ENCODE results near the gene FARS2.

DNA sequence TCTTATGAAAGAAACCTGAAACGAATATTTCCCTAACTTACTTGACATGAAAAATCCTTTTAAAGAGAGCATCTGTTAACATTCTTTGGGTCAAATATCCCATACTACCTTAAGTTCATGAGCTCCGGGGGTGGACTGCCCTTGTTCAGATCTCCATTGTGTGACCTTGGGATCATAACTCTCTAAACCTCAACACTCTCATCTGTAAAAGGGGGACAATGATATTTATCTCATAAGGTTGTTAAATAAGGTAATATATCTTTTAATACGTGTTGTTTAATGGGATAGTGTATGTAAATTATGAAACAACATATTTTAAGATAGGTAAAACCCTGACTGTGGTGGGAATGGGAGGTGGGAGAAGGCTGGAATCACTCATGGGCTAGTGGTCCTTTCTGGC, 326.3 kb downstream of the FARS2 start:
- TF ChIP-seq, protein P1, sequence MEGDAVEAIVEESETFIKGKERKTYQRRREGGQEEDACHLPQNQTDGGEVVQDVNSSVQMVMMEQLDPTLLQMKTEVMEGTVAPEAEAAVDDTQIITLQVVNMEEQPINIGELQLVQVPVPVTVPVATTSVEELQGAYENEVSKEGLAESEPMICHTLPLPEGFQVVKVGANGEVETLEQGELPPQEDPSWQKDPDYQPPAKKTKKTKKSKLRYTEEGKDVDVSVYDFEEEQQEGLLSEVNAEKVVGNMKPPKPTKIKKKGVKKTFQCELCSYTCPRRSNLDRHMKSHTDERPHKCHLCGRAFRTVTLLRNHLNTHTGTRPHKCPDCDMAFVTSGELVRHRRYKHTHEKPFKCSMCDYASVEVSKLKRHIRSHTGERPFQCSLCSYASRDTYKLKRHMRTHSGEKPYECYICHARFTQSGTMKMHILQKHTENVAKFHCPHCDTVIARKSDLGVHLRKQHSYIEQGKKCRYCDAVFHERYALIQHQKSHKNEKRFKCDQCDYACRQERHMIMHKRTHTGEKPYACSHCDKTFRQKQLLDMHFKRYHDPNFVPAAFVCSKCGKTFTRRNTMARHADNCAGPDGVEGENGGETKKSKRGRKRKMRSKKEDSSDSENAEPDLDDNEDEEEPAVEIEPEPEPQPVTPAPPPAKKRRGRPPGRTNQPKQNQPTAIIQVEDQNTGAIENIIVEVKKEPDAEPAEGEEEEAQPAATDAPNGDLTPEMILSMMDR (conservative IDR thresholded peaks at IDR 0.05; ENCODE audit: low read length), result no peak
- TF ChIP-seq EZH2phosphoT487 (IDR thresholded peaks at IDR 0.05; ENCODE audit: borderline replicate concordance, low read depth, low read length), result no peak
